DMS53 treated with DMSO at 0.1 percent for 48 hours (cell line): Measurements from ENCODE around the gene TRIP10.
"Not testable (repeated sequence)": the region's sequence is repeated elsewhere in the genome, so short reads cannot be mapped to it uniquely, and the experiment has no call there.

Experiments
- DNase-seq: peaks from one replicate; lab custom pipeline; 2025; ENCODE audit not compliant: unreplicated experiment; lab: John Stamatoyannopoulos, UW

The TRIP10 gene

GRCh38 chr19:6740589-6741343, 1.3 kb downstream of the TRIP10 start:
- no peak for DNase-seq

DNA sequence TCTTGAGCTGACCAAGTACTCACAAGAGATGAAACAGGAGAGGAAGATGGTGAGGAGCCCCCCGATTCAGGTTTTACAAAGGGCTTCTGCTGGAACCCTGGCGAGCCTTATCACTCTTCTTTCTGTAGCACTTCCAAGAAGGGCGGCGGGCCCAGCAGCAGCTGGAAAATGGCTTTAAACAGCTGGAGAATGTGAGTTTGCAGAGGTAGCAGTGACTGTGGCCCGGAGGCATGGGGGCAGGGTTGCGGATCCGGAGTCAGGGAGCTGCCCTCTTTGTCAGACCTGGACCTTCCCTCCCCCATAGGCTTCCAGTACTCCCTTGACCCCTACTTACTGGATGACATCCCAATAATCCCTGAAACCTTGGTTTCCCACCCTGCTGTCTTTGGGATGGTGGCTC, 3.6 kb downstream of the TRIP10 start:
- DNase-seq = no peak

GRCh38 chr19:6743714-6744380, 4.4 kb downstream of the TRIP10 start:
- no peak for DNase-seq

- DNase-seq = no peak
These were observed 5.2 kb downstream of the TRIP10 start for GRCh38 chr19:6744381-6745301.

- DNase-seq = no peak
These were observed 6.5 kb downstream of the TRIP10 start for GRCh38 chr19:6745965-6746364.

DNA sequence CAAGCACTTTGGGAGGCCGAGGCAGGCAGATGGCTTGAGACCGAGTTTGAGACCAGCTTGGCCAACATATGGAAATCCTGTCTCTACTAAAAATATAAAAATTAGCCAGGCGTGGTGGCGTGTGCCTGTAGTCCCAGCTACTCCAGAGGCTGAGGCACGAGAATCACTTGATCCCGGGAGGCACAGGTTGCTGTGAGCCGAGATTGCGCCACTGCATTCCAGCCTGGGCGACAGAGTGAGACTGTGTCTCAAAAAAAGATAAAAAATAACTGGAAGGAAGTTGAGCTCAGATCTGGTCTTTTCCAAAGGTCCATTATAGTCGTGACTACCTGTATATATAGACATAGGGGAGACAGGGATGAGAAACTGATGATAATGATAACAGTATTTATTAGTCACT, 9.1 kb downstream of the TRIP10 start:
- DNase-seq = not testable (repeated sequence)

GRCh38 chr19:6750062-6750461, 10.6 kb downstream of the TRIP10 start:
- DNase-seq = no peak

DNA sequence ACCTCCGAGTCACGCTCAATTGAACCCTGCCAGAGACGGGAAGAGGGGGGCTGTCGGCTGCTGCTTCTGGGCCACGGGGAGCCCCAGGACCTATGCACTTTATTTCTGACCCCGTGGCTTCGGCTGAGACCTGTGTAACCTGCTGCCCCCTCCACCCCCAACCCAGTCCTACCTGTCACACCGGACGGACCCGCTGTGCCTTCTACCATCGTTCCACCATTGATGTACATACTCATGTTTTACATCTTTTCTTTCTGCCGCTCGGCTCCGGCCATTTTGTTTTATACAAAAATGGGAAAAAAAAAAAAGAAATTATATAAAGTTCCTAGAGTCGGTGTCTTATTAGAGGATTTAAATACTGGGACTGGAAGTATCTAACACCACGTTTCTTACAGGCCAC, 11.7 kb downstream of the TRIP10 start:
- no peak for DNase-seq

- no peak for DNase-seq
These were observed 13.0 kb downstream of the TRIP10 start for GRCh38 chr19:6752256-6753177.

DNA sequence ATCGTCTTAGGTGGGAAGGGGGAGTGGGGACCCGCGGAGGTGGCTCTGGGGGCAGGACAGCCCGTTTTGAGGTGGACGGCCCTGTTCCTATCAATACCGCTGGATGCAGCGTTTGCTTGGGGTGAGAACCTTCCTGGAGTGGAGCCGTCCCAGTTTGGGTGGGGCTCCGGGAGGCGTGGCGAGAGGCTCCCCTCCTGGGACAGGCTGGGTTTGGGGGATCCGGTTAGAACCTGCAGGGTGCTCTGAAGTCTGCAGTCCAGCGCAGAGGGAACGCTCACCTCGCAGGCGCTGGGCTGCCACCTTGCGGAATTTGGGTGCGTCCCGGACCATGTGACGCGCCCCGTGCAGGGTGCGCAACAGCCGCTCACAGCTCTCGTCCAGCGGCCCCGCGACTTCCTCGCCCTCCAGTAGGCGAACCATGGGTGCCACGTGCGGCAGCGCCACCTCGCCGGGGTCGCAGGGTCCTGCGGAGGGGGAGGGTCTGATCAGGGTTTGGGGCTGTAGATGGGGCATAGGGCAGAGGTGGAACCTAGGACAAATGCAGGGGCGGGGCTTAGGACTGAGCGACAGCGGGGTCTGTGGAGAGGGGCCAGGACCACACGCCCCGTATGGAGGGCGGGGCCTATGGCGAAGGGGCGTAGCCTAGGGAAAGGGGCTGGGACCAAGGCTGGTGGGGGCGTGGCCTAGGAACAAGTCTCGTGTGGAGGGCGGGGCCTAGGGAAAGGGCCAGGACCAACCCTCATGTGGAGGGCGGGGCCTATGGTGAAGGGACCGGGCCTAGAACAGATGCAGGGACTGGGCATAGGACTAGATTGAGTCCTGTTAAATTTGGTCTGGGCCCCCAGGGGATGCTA, 13.9 kb downstream of the TRIP10 start:
- no peak for DNase-seq

DNA sequence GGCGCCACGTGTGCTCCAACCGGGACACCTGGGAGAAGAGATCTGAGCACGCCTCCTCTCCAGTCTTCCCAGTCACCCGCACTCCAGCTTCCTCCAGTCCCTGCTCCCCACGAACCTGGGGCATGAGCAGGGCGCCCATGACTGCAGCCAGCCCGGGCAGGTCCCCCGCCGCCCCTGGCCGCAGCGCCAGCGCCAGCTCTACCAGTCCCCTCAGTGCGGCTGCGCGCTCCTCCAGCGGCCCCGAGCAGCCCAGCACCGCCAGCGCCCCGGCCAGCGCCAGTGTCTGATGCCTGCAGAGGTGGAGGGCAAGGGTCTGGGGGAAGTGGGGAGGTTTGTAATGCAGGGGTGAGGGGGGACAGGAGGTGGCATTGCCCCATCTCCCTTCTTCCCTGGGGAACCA, 14.7 kb downstream of the TRIP10 start:
- no peak for DNase-seq

- DNase-seq = no peak
These were observed 15.4 kb downstream of the TRIP10 start for GRCh38 chr19:6754653-6755463.

DNA sequence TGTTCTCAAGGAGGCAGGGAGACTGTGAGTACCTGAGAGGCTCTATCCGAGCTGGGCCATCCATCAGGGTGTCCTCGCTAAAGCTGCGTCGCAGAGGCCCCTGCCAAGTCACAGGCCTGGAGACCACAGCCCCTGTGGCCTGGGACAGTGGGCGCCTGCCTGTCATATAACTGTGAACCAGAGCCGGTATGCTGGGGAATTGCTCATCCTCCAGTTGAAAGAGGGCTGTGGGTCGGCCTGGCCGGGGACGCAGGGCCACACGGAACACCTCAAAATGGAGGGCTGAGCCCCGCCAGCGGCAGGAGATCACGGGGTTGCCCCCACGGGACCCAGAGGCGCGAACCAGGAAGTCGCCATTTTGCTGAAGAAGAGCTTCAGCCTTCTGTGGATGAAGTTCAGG, 21.1 kb downstream of the TRIP10 start:
- DNase-seq = no peak

DNA sequence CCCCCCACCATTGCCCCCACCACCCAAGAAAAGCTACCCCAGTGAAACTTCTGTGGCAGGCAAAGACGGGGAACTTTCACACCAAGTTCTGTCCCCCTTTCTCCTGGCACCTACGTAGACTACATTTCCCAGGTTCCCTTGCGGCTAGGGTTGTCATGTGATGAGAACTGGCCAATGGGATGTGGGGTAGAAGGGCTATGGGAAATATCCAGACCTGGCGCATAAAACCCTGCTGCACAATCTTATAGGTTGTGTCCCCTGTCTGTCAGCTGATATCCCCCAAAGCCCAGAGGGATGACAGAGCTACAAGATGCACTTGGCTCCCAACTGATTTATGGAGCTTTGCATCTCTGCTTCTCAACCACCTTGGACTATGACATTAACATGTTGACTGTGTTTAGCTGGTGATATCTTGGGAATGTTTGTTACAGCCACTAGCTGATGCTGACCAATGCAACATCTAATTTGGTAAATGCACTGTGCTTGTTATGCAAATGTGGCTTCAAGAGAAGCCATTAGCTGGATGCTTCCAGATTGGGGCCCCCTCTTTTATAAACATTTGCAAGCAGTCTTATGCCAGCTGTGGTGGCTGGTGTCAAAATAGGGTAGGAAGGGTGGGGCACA, 21.7 kb downstream of the TRIP10 start:
- no peak for DNase-seq

- DNase-seq = not testable (repeated sequence)
These were observed 22.8 kb downstream of the TRIP10 start for GRCh38 chr19:6762253-6762797.

DNA sequence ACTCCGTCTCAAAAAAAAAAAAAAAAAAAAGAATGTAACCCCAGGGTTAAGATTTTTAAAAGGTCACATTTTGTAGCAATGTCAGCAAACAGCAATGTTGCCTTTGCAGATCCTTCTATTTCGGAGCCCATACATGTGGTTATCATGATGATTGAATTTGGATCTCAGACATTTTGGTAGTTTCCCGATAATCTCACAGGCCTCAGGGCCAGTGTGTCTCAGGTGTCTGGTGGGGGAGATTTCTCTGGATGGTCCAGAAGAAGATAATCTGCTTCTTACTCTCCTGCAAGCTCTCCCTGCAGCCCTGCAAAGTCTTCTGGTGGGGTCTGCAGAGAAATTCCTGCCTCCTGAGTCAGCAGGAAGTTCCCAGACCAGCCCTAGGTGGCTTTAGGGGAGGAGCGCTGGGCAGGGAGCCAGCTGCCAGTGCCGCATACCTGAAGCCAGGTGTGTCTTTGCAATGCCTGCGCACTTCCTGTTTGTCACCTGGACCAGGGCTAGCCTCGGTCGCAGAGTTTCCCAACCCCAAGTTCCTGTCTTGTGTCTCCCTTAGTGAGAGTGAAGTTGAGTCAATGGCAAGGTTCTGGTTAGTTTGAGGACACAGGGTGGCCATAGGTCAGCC, 26.4 kb downstream of the TRIP10 start:
- DNase-seq = peak; percentile 20

DNA sequence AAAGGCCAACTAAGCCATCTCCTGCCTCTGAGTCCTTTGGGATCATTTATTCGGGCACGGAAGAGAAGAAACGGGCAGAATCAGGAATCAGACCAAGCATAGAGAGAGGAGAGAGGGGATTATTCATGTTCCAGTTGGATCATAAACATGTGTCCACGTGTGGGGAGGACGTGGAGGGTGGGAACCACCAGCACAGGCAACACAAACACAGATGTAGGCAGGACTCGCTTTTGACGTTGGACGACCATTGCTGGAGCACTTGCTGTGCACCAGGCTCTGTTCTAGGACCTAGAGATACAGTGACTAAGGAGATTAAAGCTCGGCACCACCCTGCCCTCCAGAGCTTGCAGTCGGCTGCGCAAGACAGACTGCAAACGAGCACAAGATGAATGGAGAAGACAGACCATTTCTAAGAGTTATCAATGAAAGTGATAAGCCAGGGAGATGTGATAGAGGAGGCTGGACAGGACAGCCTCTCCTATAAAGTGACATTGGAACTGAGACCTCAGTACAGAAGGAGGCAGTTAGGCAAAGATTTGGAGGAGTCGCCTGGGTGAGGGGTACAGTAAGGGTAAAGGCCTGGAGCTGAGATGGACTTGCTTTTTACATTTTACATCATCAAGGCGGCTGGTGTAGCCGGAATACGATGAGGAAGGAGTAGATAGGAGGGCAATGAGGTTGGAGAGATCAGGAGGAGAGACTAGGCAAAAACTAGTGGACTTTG, 27.0 kb downstream of the TRIP10 start:
- DNase-seq = no peak
